HG02852 (cell line): ENCODE data around the gene MS4A14.
A peak's percentile ranks its signal among the peaks of the same experiment; 100 is the strongest.
"Not testable (repeated sequence)": the region's sequence is repeated elsewhere in the genome, so short reads cannot be mapped to it uniquely, and the experiment has no call there.

ENCODE experiments used
- ATAC-seq: cut with Tn5 transposase; IDR thresholded peaks from one replicate; pipeline ENCODE4 v1.9.1; 2021; ENCODE audit warnings: mild to moderate bottlenecking, moderate library complexity; ENCODE audit not compliant: unreplicated experiment

The MS4A14 gene

GRCh38 chr11:60396382-60396781, at the start of gene MS4A14:
Gene MS4A14, plus strand, starts transcription at chr11:60396459. Its CDS starts 120 bp downstream, at chr11:60396579.
- ATAC-seq = peak; percentile 27

- ATAC-seq = peak; percentile 75
Measured at GRCh38 chr11:60347084-60347797, 49.0 kb upstream of the MS4A14 start.

- ATAC-seq = no peak
Measured at GRCh38 chr11:60348116-60348515, 48.1 kb upstream of the MS4A14 start.

- no peak for ATAC-seq
Measured at GRCh38 chr11:60349990-60350389, 46.3 kb upstream of the MS4A14 start.

GRCh38 chr11:60357771-60358170, 38.5 kb upstream of the MS4A14 start:
- no peak for ATAC-seq

GRCh38 chr11:60360621-60361020, 35.6 kb upstream of the MS4A14 start:
- no peak for ATAC-seq

GRCh38 chr11:60362241-60362640, 34.0 kb upstream of the MS4A14 start:
- ATAC-seq = no peak

- ATAC-seq = peak; percentile 53
Measured at GRCh38 chr11:60363542-60364470, 32.5 kb upstream of the MS4A14 start.

GRCh38 chr11:60366262-60366904, 29.9 kb upstream of the MS4A14 start:
- ATAC-seq = not testable (repeated sequence)

- peak; percentile 89 for ATAC-seq
Measured at GRCh38 chr11:60367009-60367408, 29.2 kb upstream of the MS4A14 start.

GRCh38 chr11:60367896-60368295, 28.4 kb upstream of the MS4A14 start:
- no peak for ATAC-seq

- ATAC-seq = no peak
Measured at GRCh38 chr11:60370252-60370810, 25.9 kb upstream of the MS4A14 start.

- ATAC-seq = no peak
Measured at GRCh38 chr11:60370811-60371298, 25.4 kb upstream of the MS4A14 start.

- no peak for ATAC-seq
Measured at GRCh38 chr11:60371386-60371785, 24.9 kb upstream of the MS4A14 start.

- no peak for ATAC-seq
Measured at GRCh38 chr11:60371854-60372253, 24.4 kb upstream of the MS4A14 start.

- no peak for ATAC-seq
Measured at GRCh38 chr11:60372767-60373166, 23.5 kb upstream of the MS4A14 start.

- ATAC-seq = no peak
Measured at GRCh38 chr11:60375316-60375715, 20.9 kb upstream of the MS4A14 start.

GRCh38 chr11:60376601-60377000, 19.7 kb upstream of the MS4A14 start:
- ATAC-seq = no peak

- no peak for ATAC-seq
Measured at GRCh38 chr11:60377401-60378136, 18.7 kb upstream of the MS4A14 start.

GRCh38 chr11:60378354-60378753, 17.9 kb upstream of the MS4A14 start, which contains the start of gene MS4A7:
Gene MS4A7, plus strand, starts transcription at chr11:60378532. Its CDS starts 4,610 bp downstream, at chr11:60383142.
- ATAC-seq = peak; percentile 97
